Measurements from ENCODE around the gene TCEAL4. TPM values are rescaled to one million over a fixed set of nuclear protein-coding genes. Genes with fewer than 3 reads are reported as not detected.

Gene TCEAL4
- total RNA-seq (10 to 100 TPM; 38.5 to 76.0 (median 63.1) TPM), polyA plus RNA-seq (100 to 1,000 TPM in 2 of 3 donors, 10 to 100 TPM in 1; 96.4 to 157 (median 104) TPM)
- long read RNA-seq, donor 1, transcript TCEAL4-208 (3 exons, 1,273 nt) = major isoform, 47 of 75 reads
- long read RNA-seq, donor 1, transcript TCEAL4-212 (3 exons, 1,008 nt) = minor isoform, 8 of 75 reads
- long read RNA-seq, donor 1, transcript TCEAL4-204 (2 exons, 891 nt) = minor isoform, 10 of 75 reads
- long read RNA-seq, donor 1, partial matches to known transcripts = 0 of 75 reads
- long read RNA-seq, donor 1, other reads (novel, unspliced or antisense) = 7 of 75 reads
- long read RNA-seq, donor 2, transcript TCEAL4-204 (2 exons, 891 nt) = minor isoform, 6 of 67 reads
- long read RNA-seq, donor 2, transcript TCEAL4-208 (3 exons, 1,273 nt) = major isoform, 39 of 67 reads
- long read RNA-seq, donor 2, partial matches to known transcripts = 18 of 67 reads
- long read RNA-seq, donor 2, other reads (novel, unspliced or antisense) = 0 of 67 reads

- H3K36me3 ChIP-seq = no peaks in the 10 kb centered on the region
- whole genome bisulfite sequencing, 5 donors = 1 to 34% (median 9%) methylated on average over 32 to 56 of the region's 56 CpGs
- intact Hi-C loops (cut with DNase I; ENCODE audit: low total_unique reads) = no loop called here
Observed at GRCh38 chrX:103585411-103586313, at the start of gene TCEAL4. TSS of gene TCEAL4 (plus strand) at chrX:103585515. CDS start at chrX:103586676, 1,161 bp downstream.

GRCh38 chrX:103536071-103536470 is 49.2 kb upstream of the TCEAL4 start:
- intact Hi-C loops (cut with DNase I; ENCODE audit: low total_unique reads) = loop anchor here (10.0 kb wide), 1 partner anchor 149 kb away; the partner anchor contains the start of gene MORF4L2
- DNase-seq = no peak
- H3K9me3 ChIP-seq = no peaks in the 10 kb centered on the region
- no peaks in the 10 kb centered on the region for H3K36me3 ChIP-seq
- peak overlapping the region in 4 of 8 donors; percentile 53 to 68 (median 66) for H3K27ac ChIP-seq
- H3K27me3 ChIP-seq (replicated peaks in 1 of 7) = peaks cover 0 to 7% (median 0%) of the 10 kb centered on the region in 7 donors
- TF ChIP-seq POLR2AphosphoS5 (IDR thresholded peaks at IDR 0.05) (no peak), CTCF (IDR thresholded peaks at IDR 0.05 in 8 of 11, conservative IDR thresholded peaks at IDR 0.05 in 3 of 11) (no peak), POLR2A (IDR thresholded peaks at IDR 0.05) (no peak)
- no peak overlapping the region for H3K4me3 ChIP-seq
- peaks cover 0 to 11% (median 0%) of the 10 kb centered on the region in 6 donors for H3K4me1 ChIP-seq

More at GRCh38 chrX:103585411-103586313, at the start of gene TCEAL4:
- Histone ChIP-seq H3K4me1 (peaks cover 0 to 15% (median 0%) of the 10 kb centered on the region in 6 donors), H3K4me3 (peak within 1 kb of the TSS; percentile 34 to 79 (median 46)), H3K27ac (peak within 1 kb of the TSS; percentile 24 to 85 (median 79)), H3K27me3 (replicated peaks in 1 of 7) (no peaks in the 10 kb centered on the region), H3K9me3 (peaks cover 0 to 12% (median 0%) of the 10 kb centered on the region in 8 donors)
- TF ChIP-seq POLR2AphosphoS5 (IDR thresholded peaks at IDR 0.05) = peak; percentile 65 to 79 (median 77)
- no peak for TF ChIP-seq CTCF (IDR thresholded peaks at IDR 0.05 in 8 of 11, conservative IDR thresholded peaks at IDR 0.05 in 3 of 11)
- no peak for TF ChIP-seq POLR2A (IDR thresholded peaks at IDR 0.05)
- peak; percentile 85 for DNase-seq

DNA sequence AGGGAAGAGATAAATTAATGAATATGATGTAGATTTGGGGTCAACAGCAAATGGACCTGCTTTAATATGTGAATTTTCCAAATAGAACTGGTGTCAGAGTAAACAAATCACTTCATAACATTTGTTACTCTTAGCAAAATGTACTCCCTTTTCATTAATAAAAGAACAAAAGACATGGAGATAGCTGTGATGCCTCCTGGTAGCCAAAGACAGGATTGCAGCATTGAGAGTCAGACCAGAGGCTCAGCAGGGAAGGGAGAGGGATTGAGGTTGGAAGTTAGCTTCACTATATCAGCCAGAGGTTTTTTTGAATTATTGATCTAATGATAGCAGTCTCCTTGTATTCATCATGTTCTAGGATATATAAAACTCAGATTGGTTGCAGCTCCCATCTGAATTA is 48.6 kb upstream of the TCEAL4 start:
- no peaks in the 10 kb centered on the region for H3K36me3 ChIP-seq
- H3K4me3 ChIP-seq = no peak overlapping the region
- H3K27ac ChIP-seq = peak overlapping the region in 4 of 8 donors; percentile 53 to 68 (median 66)

More for the DNA sequence above, 48.6 kb upstream of the TCEAL4 start:
- Histone ChIP-seq H3K27me3 (replicated peaks in 1 of 7) (peaks cover 0 to 7% (median 0%) of the 10 kb centered on the region in 7 donors), H3K9me3 (no peaks in the 10 kb centered on the region), H3K4me1 (peaks cover 0 to 11% (median 0%) of the 10 kb centered on the region in 6 donors)
- intact Hi-C loops (cut with DNase I; ENCODE audit: low total_unique reads) = loop anchor here (10.0 kb wide), 1 partner anchor 148 kb away; the partner anchor contains the start of gene MORF4L2
- TF ChIP-seq POLR2A (IDR thresholded peaks at IDR 0.05) (no peak), CTCF (IDR thresholded peaks at IDR 0.05 in 8 of 11, conservative IDR thresholded peaks at IDR 0.05 in 3 of 11) (no peak), POLR2AphosphoS5 (IDR thresholded peaks at IDR 0.05) (no peak)
- no peak for DNase-seq
